ENCODE data around the gene CD55.

CD55 gene

DNA sequence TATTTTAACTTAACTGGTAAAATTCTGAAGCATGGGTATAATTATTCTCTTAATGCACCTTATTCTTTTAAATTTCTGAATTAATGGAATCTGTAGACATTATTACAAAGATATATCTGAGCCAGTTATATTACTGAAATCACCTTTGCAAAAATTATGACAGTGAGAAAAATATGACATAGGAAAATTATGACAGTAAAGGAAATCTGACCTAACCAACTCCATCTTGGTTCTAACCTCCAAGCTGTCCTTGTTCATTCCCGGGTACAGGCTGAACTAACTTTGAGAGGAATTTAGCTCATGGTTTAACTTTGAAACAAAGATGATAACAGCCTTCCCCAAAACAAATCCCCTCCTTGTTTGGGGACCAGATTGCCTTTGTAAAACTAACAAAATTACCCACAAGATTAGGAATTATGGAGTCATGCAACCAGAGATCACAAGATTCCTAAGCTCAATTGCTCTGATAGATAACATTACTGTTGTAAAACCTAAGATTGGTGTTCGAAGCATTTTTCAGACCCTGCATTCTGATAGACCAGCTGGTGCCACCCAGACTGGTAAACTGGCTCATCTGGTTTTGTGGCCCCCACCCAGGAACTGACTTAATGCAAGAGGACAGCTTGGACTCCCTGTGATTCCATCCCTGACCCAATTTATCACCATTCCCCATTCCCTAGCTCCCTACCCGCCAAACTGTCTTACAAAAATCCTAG lies 9.4 kb upstream of the CD55 start:
- H3K27me3 ChIP-seq (ENCODE audit: insufficient read depth, low read length, poor library complexity, severe bottlenecking), result no peaks in the 10 kb centered on the region
- no peaks in the 10 kb centered on the region for H3K4me1 ChIP-seq (ENCODE audit: insufficient read depth, low read length, poor library complexity, severe bottlenecking)
- H2AFZ ChIP-seq (ENCODE audit: low read length), result no peak overlapping the region
- H3K9me2 ChIP-seq (replicated peaks; ENCODE audit: low read depth, low read length), result no peaks in the 10 kb centered on the region
- no peak for TF ChIP-seq EZH2phosphoT487 (IDR thresholded peaks at IDR 0.05; ENCODE audit: borderline replicate concordance)
- TF ChIP-seq, protein P1, sequence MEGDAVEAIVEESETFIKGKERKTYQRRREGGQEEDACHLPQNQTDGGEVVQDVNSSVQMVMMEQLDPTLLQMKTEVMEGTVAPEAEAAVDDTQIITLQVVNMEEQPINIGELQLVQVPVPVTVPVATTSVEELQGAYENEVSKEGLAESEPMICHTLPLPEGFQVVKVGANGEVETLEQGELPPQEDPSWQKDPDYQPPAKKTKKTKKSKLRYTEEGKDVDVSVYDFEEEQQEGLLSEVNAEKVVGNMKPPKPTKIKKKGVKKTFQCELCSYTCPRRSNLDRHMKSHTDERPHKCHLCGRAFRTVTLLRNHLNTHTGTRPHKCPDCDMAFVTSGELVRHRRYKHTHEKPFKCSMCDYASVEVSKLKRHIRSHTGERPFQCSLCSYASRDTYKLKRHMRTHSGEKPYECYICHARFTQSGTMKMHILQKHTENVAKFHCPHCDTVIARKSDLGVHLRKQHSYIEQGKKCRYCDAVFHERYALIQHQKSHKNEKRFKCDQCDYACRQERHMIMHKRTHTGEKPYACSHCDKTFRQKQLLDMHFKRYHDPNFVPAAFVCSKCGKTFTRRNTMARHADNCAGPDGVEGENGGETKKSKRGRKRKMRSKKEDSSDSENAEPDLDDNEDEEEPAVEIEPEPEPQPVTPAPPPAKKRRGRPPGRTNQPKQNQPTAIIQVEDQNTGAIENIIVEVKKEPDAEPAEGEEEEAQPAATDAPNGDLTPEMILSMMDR (conservative IDR thresholded peaks at IDR 0.05; ENCODE audit: low read length), result no peak
- no peaks in the 10 kb centered on the region for H3K9me3 ChIP-seq (ENCODE audit: insufficient read depth, low read depth, low read length)
- no peak overlapping the region for H3K9ac ChIP-seq (ENCODE audit: low read depth, low read length, poor library complexity, severe bottlenecking)
- no peaks in the 10 kb centered on the region for H3K79me2 ChIP-seq (ENCODE audit: insufficient read depth, low read length)
- H3K4me3 ChIP-seq (ENCODE audit: low read length, poor library complexity, severe bottlenecking), result no peak overlapping the region
- H3K36me3 ChIP-seq (ENCODE audit: insufficient read depth, low read length), result no peaks in the 10 kb centered on the region
- no peaks in the 10 kb centered on the region for H3F3A ChIP-seq (ENCODE audit: low read depth)
- H4K20me1 ChIP-seq (ENCODE audit: insufficient read depth, low read length, poor library complexity, severe bottlenecking), result no peaks in the 10 kb centered on the region
- H3K4me2 ChIP-seq (ENCODE audit: low read depth, low read length, poor library complexity, severe bottlenecking), result no peak overlapping the region

GRCh38 chr1:207312604-207312920 lies 8.9 kb upstream of the CD55 start:
- no peak overlapping the region for H3K4me2 ChIP-seq (ENCODE audit: low read depth, low read length, poor library complexity, severe bottlenecking)
- H4K20me1 ChIP-seq (ENCODE audit: insufficient read depth, low read length, poor library complexity, severe bottlenecking), result no peaks in the 10 kb centered on the region
- H3K79me2 ChIP-seq (ENCODE audit: insufficient read depth, low read length), result no peaks in the 10 kb centered on the region
- H3K36me3 ChIP-seq (ENCODE audit: insufficient read depth, low read length), result no peaks in the 10 kb centered on the region
- TF ChIP-seq, protein P1 (conservative IDR thresholded peaks at IDR 0.05; ENCODE audit: low read length), result no peak
- no peak for TF ChIP-seq EZH2phosphoT487 (IDR thresholded peaks at IDR 0.05; ENCODE audit: borderline replicate concordance)
- H3F3A ChIP-seq (ENCODE audit: low read depth), result no peaks in the 10 kb centered on the region
- no peak overlapping the region for H2AFZ ChIP-seq (ENCODE audit: low read length)
- H3K9me3 ChIP-seq (ENCODE audit: insufficient read depth, low read depth, low read length), result no peaks in the 10 kb centered on the region
- no peak overlapping the region for H3K4me3 ChIP-seq (ENCODE audit: low read length, poor library complexity, severe bottlenecking)
- H3K4me1 ChIP-seq (ENCODE audit: insufficient read depth, low read length, poor library complexity, severe bottlenecking), result no peaks in the 10 kb centered on the region
- no peak overlapping the region for H3K9ac ChIP-seq (ENCODE audit: low read depth, low read length, poor library complexity, severe bottlenecking)
- H3K9me2 ChIP-seq (replicated peaks; ENCODE audit: low read depth, low read length), result no peaks in the 10 kb centered on the region
- H3K27me3 ChIP-seq (ENCODE audit: insufficient read depth, low read length, poor library complexity, severe bottlenecking), result no peaks in the 10 kb centered on the region

DNA sequence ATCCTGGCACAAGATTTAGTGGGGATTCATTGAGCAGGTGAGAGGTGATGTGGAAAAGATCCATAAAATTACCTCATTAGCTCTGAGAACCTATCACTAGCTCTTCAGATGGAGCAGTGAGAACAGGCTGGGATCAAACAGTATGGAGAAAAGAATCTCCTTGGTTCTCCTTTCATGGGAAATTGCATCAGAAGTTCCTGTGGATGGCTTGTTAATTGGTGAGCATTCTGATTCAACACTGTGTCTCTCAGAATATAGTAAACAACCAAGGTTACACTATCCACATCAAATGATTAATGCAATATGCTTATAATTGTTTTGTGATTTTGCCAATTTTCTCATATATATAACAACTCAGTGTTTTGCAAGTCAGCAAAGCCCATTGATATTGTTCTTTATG lies 8.3 kb upstream of the CD55 start:
- Histone ChIP-seq H3K36me3 (ENCODE audit: insufficient read depth, low read length) (no peaks in the 10 kb centered on the region), H4K20me1 (ENCODE audit: insufficient read depth, low read length, poor library complexity, severe bottlenecking) (no peaks in the 10 kb centered on the region)
- TF ChIP-seq EZH2phosphoT487 (IDR thresholded peaks at IDR 0.05; ENCODE audit: borderline replicate concordance), result no peak
- TF ChIP-seq, protein P1 (conservative IDR thresholded peaks at IDR 0.05; ENCODE audit: low read length), result no peak

More for the DNA sequence above, 8.3 kb upstream of the CD55 start:
- no peaks in the 10 kb centered on the region for H3K9me3 ChIP-seq (ENCODE audit: insufficient read depth, low read depth, low read length)
- H3K4me1 ChIP-seq (ENCODE audit: insufficient read depth, low read length, poor library complexity, severe bottlenecking), result no peaks in the 10 kb centered on the region
- H3K9me2 ChIP-seq (replicated peaks; ENCODE audit: low read depth, low read length), result no peaks in the 10 kb centered on the region
- H3K27me3 ChIP-seq (ENCODE audit: insufficient read depth, low read length, poor library complexity, severe bottlenecking), result no peaks in the 10 kb centered on the region
- H3K9ac ChIP-seq (ENCODE audit: low read depth, low read length, poor library complexity, severe bottlenecking), result no peak overlapping the region
- no peaks in the 10 kb centered on the region for H3F3A ChIP-seq (ENCODE audit: low read depth)
- no peak overlapping the region for H3K4me2 ChIP-seq (ENCODE audit: low read depth, low read length, poor library complexity, severe bottlenecking)
- no peaks in the 10 kb centered on the region for H3K79me2 ChIP-seq (ENCODE audit: insufficient read depth, low read length)
- H3K4me3 ChIP-seq (ENCODE audit: low read length, poor library complexity, severe bottlenecking), result no peak overlapping the region
- H2AFZ ChIP-seq (ENCODE audit: low read length), result no peak overlapping the region

Data from Loucy (cell line).